Breast epithelium (tissue), 3 donors: Measurements from ENCODE around the gene FBXO15.

Source experiments
- POLR2A ChIP-seq: fragments of 450-650 bp; IDR thresholded peaks from one replicate; pipeline ENCODE4 v1.6.1; 2016; ENCODE audit warnings: antibody characterized with exemption, mild to moderate bottlenecking, moderate library complexity
- POLR2AphosphoS5 ChIP-seq, 3 donors: sonication (generic); formaldehyde crosslinking; IDR thresholded peaks; one replicate each; pipeline ENCODE4 v1.6.1; 2017; ENCODE audit warnings: antibody characterized with exemption in 3 of 3

DNA sequence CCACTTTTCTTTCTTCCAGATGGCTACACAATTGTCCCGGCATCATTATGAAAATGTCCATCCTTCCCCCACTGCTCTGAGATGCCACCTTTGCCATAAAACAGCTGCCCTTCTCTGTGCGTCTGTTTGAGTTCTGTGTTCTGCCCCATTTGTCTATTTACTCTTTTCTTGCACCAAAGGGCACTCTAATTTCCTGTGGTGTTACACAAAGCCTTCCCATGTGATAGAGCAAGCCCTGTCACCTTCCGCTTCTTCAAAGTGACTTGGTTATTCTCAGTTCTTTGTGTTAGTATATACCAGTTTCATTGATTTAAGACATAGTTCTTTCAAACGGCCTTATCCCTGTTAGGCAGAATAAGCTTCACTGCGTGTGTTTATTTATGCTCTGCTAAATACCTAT is 84.1 kb downstream of the FBXO15 start:
- no peak for TF ChIP-seq POLR2A
- TF ChIP-seq POLR2AphosphoS5 (IDR thresholded peaks at IDR 0.05), result no peak
